Stimulated activated CD4-positive, alpha-beta T cell treated with anti-CD3 and anti-CD28 coated beads, Interleukin-15, amount 100 ng/mL, for 24 hours (primary cell): ENCODE measurements around the gene TMEM72.

ENCODE experiments used
- DNase-seq: peaks from one replicate; pipeline ENCODE4 v3.0.0-alpha.2; 2020

The TMEM72 gene

DNA sequence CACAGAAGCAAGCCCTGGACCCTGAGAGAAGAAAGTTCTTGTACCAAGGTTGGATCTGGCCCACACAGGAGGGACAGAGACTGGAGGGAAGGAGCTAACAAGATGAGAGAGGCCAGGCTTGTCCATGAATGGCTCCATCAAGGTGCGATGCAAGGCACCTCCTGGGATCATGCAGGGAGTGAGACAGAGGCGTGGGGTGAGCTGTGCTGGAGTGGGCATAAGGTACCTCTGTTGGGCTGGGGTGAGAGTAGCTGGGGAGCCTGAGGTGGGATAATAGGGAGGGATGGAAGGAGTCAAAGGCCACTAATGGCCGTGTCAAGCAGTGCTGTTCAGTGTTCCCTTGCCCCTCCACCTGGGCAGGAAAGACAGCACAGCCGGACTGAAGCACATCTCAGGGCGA lies 9.9 kb downstream of the TMEM72 start:
- DNase-seq: no peak

DNA sequence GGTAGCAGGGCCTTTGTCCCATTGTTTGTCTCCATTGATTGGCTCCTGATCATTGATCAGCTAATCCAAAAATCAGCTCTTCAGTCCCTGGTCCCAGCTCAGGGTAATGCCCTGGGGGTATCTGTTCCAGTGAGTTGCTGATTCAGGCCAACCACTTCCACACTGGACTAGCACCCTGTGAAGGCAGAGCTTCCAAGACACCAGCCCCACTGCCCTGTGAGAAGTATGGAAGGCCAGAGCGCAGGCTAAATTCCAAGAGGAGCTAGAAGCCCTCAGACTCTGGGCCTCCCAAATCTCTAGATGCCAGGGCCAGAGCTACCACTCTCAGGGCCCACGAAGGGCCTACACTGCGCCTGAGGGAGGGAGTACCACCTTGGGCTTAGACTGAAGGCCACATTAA lies 10.4 kb downstream of the TMEM72 start:
- DNase-seq: no peak

GRCh38 chr10:44922021-44922420 lies 10.9 kb downstream of the TMEM72 start:
- DNase-seq: no peak

DNA sequence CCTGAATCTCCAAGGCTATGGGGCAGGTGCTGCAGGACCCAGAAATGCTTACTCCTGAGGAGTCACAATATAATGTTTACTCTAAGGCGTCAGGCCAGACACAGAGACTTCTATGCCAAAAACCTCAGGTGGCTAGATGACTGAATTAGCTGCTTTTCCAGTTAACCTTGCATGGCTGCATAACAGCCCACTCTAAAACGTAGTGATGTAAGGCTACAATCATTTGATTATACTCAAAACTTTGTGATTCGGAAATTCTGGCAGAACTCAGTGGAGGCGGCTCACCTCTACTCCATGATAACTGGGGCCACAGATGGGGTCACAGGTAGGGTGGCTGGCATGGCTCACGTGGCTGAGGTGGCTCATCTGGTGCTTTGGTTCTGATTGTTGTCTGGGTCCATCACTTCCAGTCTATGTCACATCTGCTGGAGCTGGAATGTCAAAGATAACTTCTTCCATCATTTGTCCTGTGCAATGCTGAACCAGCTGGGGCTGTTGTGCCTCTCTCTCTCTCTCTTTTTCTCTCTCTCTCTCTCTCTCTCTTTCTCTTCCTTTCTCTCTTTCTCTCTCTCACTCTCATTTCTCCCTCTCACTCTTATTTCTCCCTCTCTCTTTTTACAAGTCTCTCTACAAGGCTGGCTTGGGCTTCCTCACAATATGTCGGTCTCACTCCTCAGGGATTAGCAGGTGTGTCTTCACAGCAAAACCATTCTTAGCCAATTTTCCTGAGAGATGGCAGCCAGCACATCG lies 11.8 kb downstream of the TMEM72 start:
- DNase-seq: no peak

DNA sequence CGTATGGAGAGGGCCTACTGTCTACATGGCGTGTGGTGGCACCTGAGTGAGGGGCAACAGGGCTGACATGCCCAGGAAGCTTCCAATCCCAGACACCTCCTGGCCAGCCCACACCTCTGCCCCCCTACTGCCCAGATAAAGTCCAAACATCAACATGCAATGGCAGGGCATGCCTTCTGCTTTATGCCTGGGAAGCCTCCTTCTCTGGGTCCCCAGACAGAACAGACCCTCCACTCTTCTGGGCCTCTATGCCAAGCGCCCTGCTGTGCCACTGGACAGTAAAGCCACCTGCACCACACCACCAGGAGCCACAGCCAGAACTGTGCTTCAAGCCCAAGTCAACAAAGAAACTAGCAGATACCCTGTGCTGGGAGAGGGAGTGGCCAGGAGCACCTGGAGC lies 12.5 kb downstream of the TMEM72 start:
- no peak for DNase-seq

- DNase-seq: no peak
Measured at GRCh38 chr10:44924261-44925040, 13.3 kb downstream of the TMEM72 start.

DNA sequence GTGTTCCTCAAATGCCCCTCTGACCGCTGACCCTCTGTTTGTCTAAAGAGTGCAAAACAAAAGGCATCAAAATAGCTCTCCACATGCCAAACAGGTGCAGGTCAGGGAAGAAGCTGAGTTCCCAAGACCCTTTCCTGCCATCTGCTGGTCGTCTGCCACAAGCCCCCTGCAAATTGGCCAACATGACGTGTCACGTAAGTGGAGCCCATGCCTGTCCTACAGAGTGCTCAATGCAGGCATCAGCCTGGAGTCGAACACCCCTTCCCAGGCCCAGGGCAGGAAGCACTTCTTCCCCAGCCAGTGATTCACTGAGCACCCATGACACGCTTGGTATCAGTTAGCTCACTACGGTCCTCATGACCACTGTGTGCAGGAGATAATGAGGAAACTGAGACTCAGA lies 14.1 kb downstream of the TMEM72 start:
- DNase-seq: no peak

DNA sequence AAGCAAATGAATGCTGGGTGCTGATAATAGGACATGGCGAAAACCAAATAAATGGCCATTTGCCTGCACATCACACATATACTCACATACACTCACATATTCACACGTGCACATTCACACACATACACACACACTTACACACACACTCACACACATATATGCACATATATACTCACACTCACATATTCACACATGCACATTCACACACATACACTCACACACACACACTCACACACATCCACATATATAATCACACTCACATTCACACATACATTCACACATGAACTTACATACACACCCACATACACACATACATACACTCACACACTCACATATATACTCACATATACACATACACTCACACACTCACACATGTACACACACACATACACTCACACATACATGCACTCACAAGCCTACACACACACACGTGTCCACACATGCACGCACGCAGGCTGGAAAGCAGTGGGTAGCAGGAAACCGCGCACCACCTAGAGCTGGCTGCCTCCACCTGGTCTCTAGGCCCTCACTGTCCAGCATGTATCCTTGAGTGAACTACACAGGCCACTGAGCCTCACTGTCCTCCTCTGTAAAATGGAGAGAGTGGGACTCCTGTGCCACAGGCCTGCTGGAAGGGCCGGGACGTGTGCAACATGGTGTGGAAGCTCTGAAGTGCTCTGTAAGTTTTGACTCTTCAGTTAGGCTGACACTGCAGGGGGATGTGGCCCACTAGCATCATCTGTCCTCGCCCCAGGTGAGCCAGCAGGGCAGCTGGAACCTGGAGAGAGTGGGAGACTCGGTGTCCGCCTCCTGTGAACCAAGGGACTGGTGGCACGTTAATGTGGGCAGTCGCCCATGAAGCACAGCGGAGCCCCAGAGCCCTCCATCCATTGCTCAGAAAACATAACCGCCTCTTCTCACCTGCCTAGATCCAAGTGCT lies 14.9 kb downstream of the TMEM72 start:
- no peak for DNase-seq

DNA sequence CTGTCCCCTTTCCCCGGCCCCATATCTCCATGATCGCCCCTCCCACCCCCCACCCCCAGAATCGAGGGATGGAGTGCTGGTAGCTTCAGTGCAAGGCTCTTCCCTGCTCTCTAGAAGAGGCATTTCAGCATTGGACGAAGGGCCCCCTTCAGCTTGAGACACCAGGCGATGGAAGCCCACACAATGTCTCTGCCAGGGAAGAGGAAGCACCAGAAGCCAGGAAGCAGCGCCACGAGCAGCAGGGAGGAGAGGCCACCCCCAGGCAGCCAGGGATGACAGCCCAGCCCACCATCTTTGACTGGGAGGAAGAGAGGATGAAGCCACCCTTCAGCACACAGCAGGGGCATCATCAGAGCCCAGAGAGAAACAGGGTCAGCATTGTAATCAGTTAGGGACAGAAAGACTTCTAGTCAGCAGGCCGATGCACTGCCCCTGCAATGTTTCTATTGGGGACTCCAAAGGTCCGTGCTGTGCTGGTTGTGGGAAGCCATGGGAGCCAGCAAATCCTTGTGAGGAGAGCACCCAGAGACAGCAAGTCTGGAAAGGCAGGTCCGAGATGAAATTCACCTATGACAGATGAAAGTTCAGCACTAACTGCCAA lies 15.7 kb downstream of the TMEM72 start:
- no peak for DNase-seq

- DNase-seq: no peak
Measured at GRCh38 chr10:44927352-44927751, 16.2 kb downstream of the TMEM72 start.

DNA sequence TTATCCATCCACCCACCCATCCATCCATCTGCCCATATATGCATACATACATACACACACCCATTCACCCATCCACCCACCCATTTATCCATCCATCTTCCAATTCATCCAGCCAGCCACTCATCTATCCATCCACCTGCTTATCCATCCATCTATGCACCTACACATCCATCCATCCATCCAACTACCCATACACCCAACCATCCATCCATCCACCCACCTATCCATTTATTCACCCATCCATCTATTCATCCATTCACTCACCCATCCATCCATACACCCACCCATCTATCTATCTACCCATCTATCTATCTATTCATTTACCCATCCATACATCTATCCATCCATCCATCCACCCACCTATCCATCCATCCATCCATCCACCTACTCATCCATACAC lies 17.3 kb downstream of the TMEM72 start:
- DNase-seq: no peak

- DNase-seq: no peak
Measured at GRCh38 chr10:44929356-44930255, 18.5 kb downstream of the TMEM72 start.

DNA sequence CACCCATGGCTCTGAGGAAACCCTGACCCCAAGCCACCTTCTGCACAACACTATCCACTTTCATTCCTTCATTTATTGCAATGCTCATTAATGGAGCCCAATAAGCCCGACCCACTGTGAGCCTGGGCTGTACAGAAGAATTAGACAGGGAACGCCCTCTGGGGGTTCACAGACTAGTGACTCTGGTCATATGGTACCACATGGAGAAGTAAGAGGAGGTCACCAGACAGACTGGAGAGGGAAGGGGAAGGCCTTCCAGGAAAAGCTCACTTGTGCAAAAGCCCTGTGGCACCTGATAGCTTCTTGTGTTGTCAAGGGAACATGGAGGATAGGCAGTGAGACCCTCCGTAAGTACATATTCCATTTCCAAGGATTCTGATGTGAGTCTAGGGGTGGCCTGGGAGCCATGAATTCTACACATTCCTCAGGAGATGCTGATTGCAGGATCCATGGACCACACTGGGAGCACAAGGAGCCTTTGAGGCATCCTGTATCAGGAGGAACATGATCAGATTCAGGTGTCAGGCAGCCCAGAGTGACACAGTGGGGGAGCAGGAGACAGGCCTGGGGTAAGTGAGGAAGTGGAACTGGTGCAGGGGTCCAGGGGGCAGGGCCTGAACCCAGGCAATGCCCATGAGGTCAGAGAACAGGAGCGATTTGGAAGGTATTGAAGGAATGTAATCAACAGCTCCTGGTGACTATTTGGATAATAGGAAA lies 19.9 kb downstream of the TMEM72 start:
- no peak for DNase-seq

- no peak for DNase-seq
Measured at GRCh38 chr10:44931621-44932516, 20.7 kb downstream of the TMEM72 start.

GRCh38 chr10:44932517-44933450 lies 21.6 kb downstream of the TMEM72 start:
- DNase-seq: peak; percentile 89

DNA sequence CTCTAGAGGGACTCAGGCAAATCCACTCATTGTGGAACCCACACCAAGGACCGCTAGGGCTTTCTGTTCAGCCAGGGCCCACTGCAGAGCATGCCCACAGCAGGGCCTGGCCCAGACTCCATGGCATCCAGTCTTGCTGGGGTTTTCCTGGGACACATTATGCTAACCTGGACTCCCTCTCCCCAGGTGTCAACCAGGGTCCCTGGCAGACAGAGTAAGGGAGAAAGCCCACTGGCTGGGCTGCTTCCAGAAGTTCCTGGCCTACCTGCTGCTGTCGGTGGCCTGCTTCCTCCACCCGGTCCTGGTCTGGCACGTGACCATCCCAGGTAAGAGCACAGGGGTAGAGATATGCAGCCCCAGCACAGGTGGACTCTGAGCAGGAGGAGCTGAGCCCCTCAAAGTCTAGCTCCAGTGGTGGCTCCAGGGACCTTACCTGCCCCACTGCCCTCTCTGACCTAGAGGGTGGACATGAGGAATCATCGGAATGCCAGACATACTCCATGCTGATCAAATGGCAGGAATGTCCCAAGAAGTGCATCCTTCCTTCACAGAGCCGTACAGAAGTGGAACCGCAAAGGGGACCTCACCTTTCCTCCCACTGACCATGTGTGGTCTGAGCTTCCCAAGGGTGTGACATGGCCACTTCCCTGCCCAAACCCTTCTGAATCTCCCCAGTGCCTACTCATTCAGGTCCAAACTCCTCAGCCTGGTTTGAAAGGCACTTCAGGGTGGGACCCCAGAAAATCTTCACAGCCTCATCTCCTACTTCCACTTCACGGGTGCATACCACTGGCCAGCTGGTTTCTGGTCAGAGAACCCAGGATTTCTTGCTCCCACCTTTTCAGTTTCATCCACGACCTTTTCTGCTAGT lies 22.5 kb downstream of the TMEM72 start:
- no peak for DNase-seq

DNA sequence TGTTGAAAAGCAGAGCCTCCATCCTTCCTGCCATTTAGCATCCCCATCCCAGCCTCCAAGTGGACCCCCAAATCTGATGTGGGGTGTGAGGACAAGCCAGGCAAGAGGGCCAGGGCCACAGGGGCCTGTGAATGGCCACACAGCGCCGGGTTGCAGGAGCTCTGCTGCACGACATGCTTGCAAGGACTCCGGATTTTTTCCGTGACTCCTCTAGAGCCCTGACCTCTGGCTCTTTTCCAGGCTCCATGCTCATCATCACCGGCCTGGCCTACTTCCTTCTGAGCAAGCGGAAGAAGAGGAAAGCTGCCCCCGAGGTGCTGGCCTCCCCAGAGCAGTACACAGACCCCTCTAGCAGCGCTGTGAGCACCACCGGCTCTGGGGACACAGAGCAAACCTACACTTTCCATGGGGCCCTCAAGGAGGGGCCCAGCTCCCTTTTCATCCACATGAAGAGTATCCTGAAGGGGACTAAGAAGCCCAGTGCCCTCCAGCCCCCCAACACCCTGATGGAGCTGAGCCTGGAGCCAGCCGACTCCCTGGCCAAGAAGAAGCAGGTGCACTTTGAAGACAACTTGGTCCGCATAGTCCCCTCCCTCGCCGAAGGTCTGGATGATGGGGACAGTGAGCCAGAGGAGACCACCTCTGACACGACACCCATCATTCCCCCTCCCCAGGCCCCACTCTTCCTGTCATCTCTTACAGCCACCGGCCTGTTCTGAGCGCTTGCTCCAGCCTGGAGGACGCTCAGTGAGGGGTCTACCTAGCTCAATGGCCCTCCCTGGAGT lies 23.5 kb downstream of the TMEM72 start:
- no peak for DNase-seq
